MM.1S (cell line): ENCODE measurements around the gene ROBO3.

Source experiments
- DNase-seq: peaks from one replicate; pipeline ENCODE4 v3.0.0-alpha.2; 2015
- H2AFZ ChIP-seq: fragments of 300-600 bp; sonication (generic); 2 replicates; pipeline ENCODE4 v1.6.0; 2016; ENCODE audit warnings: antibody characterized with exemption, low read length
- H3F3A ChIP-seq: fragments of 300-600 bp; sonication (generic); 2 replicates; pipeline ENCODE4 v1.6.1; 2016; ENCODE audit warnings: mild to moderate bottlenecking, antibody characterized with exemption, low read length, moderate library complexity, mixed read lengths; ENCODE audit not compliant: insufficient read depth
- H3K27ac ChIP-seq: fragments of 300-600 bp; sonication (generic); 2 replicates; pipeline ENCODE4 v1.5.1; 2016; ENCODE audit warnings: mild to moderate bottlenecking, low read length
- H3K27me3 ChIP-seq: fragments of 300-600 bp; sonication (generic); replicated peaks from 2 replicates; pipeline ENCODE4 v1.6.0; 2016; ENCODE audit warnings: low read length; ENCODE audit not compliant: insufficient read depth
- H3K36me3 ChIP-seq: fragments of 300-600 bp; sonication (generic); replicated peaks from 2 replicates; pipeline ENCODE4 v1.6.1; 2016; ENCODE audit warnings: mild to moderate bottlenecking, low read length, mixed read lengths; ENCODE audit not compliant: insufficient read depth
- H3K4me1 ChIP-seq: fragments of 300-600 bp; sonication (generic); 2 replicates; pipeline ENCODE4 v1.6.1; 2016; ENCODE audit warnings: low read length, mixed read lengths
- H3K4me2 ChIP-seq: fragments of 300-600 bp; sonication (generic); 2 replicates; pipeline ENCODE4 v1.6.0; 2016; ENCODE audit warnings: low read depth, low read length
- H3K4me3 ChIP-seq: fragments of 300-600 bp; sonication (generic); 2 replicates; pipeline ENCODE4 v1.5.1; 2016; ENCODE audit warnings: low read length, mixed read lengths
- H3K79me2 ChIP-seq: fragments of 300-600 bp; sonication (generic); 2 replicates; pipeline ENCODE4 v1.6.1; 2016; ENCODE audit warnings: mixed run types, low read length, mixed read lengths
- H3K9ac ChIP-seq: fragments of 300-600 bp; sonication (generic); 2 replicates; pipeline ENCODE4 v1.6.1; 2016; ENCODE audit warnings: low read length, mixed read lengths
- H3K9me2 ChIP-seq: fragments of 300-600 bp; sonication (generic); replicated peaks from 2 replicates; pipeline ENCODE4 v1.6.1; 2016; ENCODE audit warnings: mild to moderate bottlenecking, low read length, mixed read lengths; ENCODE audit not compliant: insufficient read depth
- H3K9me3 ChIP-seq: fragments of 300-600 bp; sonication (generic); replicated peaks from 2 replicates; pipeline ENCODE4 v1.6.1; 2016; ENCODE audit warnings: mild to moderate bottlenecking, low read length, mixed read lengths; ENCODE audit not compliant: insufficient read depth
- H4K20me1 ChIP-seq: fragments of 300-600 bp; sonication (generic); 2 replicates; pipeline ENCODE4 v1.6.1; 2016; ENCODE audit warnings: mild to moderate bottlenecking, low read length, moderate library complexity, mixed read lengths; ENCODE audit not compliant: insufficient read depth
- EZH2 ChIP-seq: fragments of 300-600 bp; sonication (generic); optimal IDR thresholded peaks from 2 replicates; pipeline ENCODE3; 2017; ENCODE audit warnings: low read depth, mild to moderate bottlenecking, antibody characterized with exemption, low read length, mixed read lengths
- EZH2phosphoT487 ChIP-seq: fragments of 300-600 bp; sonication (generic); IDR thresholded peaks from 2 replicates; pipeline ENCODE4 v1.6.1; 2018; ENCODE audit warnings: antibody characterized with exemption, low read length
- TF ChIP-seq, protein P1 (sequence below): fragments of 300-600 bp; sonication (generic); IDR thresholded peaks from 2 replicates; pipeline ENCODE4 v1.5.1; 2016; ENCODE audit warnings: antibody characterized with exemption, low read length, mixed read lengths

ROBO3 gene

GRCh38 chr11:124894606-124895430, 29.6 kb downstream of the ROBO3 start:
- Histone ChIP-seq H3K9ac (no peak overlapping the region), H3K27ac (no peak overlapping the region), H3K36me3 (no peaks in the 10 kb centered on the region), H3K9me2 (no peaks in the 10 kb centered on the region), H2AFZ (no peak overlapping the region), H3F3A (no peaks in the 10 kb centered on the region), H3K4me1 (no peaks in the 10 kb centered on the region), H4K20me1 (no peaks in the 10 kb centered on the region), H3K27me3 (no peaks in the 10 kb centered on the region), H3K79me2 (no peaks in the 10 kb centered on the region), H3K9me3 (no peaks in the 10 kb centered on the region), H3K4me3 (no peak overlapping the region), H3K4me2 (no peak overlapping the region)
- DNase-seq, result no peak
- TF ChIP-seq EZH2 (no peak), EZH2phosphoT487 (no peak)
- TF ChIP-seq, protein P1, sequence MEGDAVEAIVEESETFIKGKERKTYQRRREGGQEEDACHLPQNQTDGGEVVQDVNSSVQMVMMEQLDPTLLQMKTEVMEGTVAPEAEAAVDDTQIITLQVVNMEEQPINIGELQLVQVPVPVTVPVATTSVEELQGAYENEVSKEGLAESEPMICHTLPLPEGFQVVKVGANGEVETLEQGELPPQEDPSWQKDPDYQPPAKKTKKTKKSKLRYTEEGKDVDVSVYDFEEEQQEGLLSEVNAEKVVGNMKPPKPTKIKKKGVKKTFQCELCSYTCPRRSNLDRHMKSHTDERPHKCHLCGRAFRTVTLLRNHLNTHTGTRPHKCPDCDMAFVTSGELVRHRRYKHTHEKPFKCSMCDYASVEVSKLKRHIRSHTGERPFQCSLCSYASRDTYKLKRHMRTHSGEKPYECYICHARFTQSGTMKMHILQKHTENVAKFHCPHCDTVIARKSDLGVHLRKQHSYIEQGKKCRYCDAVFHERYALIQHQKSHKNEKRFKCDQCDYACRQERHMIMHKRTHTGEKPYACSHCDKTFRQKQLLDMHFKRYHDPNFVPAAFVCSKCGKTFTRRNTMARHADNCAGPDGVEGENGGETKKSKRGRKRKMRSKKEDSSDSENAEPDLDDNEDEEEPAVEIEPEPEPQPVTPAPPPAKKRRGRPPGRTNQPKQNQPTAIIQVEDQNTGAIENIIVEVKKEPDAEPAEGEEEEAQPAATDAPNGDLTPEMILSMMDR, result no peak

DNA sequence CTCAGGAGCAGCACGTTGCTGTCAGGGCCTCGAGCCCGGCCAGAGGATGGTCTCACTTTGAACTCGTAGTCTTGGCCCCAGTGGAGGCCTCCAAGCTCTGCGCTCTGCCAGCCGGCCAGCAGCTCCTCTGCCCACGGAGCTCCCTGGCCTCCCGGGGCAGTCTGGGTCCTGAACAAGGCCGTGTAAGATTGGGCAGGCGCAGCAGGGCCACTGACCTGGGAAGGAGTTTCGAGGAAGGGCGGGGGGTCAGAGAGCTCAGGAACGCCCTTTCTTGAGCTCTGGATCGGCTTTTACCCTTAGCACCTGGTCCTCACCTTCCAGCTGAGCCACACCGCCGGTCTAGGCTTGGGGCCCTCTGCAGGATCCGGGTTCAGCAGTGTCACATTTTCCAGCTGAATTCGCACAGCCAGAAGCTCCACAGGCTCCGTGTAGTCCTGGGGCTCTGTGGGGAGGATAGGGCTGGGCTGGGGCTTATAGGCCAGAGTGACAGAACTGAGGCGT, 30.3 kb downstream of the ROBO3 start:
- no peak overlapping the region for H3K27ac ChIP-seq
- no peaks in the 10 kb centered on the region for H3K36me3 ChIP-seq
- H3K9me2 ChIP-seq, result no peaks in the 10 kb centered on the region
- H3K4me3 ChIP-seq, result no peak overlapping the region
- no peaks in the 10 kb centered on the region for H3K27me3 ChIP-seq
- no peak for DNase-seq
- H3F3A ChIP-seq, result no peaks in the 10 kb centered on the region
- TF ChIP-seq EZH2, result no peak
- TF ChIP-seq, protein P1, result no peak
- no peak for TF ChIP-seq EZH2phosphoT487
- H4K20me1 ChIP-seq, result no peaks in the 10 kb centered on the region
- H2AFZ ChIP-seq, result no peak overlapping the region
- no peaks in the 10 kb centered on the region for H3K9me3 ChIP-seq
- no peak overlapping the region for H3K4me2 ChIP-seq
- H3K4me1 ChIP-seq, result no peaks in the 10 kb centered on the region
- no peak overlapping the region for H3K9ac ChIP-seq
- H3K79me2 ChIP-seq, result no peaks in the 10 kb centered on the region

- no peak overlapping the region for H3K27ac ChIP-seq
- TF ChIP-seq, protein P1, result no peak
- TF ChIP-seq EZH2phosphoT487 (no peak), EZH2 (no peak)
- no peak overlapping the region for H3K4me3 ChIP-seq
These were observed 31.0 kb downstream of the ROBO3 start for GRCh38 chr11:124896071-124896750.

More at GRCh38 chr11:124896071-124896750, 31.0 kb downstream of the ROBO3 start:
- no peak for DNase-seq
- no peaks in the 10 kb centered on the region for H3K79me2 ChIP-seq
- no peak overlapping the region for H3K4me2 ChIP-seq
- H2AFZ ChIP-seq, result no peak overlapping the region
- H3K9ac ChIP-seq, result no peak overlapping the region
- no peaks in the 10 kb centered on the region for H3K36me3 ChIP-seq
- H3F3A ChIP-seq, result no peaks in the 10 kb centered on the region
- no peaks in the 10 kb centered on the region for H3K9me3 ChIP-seq
- no peaks in the 10 kb centered on the region for H4K20me1 ChIP-seq
- no peaks in the 10 kb centered on the region for H3K4me1 ChIP-seq
- H3K27me3 ChIP-seq, result no peaks in the 10 kb centered on the region
- H3K9me2 ChIP-seq, result no peaks in the 10 kb centered on the region
